HG03135 (cell line): Measurements from ENCODE around the gene TOB1.
"Not testable (repeated sequence)": the region's sequence is repeated elsewhere in the genome, so short reads cannot be mapped to it uniquely, and the experiment has no call there.

Experiments used
- ATAC-seq: cut with Tn5 transposase; IDR thresholded peaks from one replicate; pipeline ENCODE4 v1.9.1; 2021; ENCODE audit warnings: mild to moderate bottlenecking, moderate library complexity; ENCODE audit not compliant: unreplicated experiment

TOB1 gene

GRCh38 chr17:50871364-50871763, 5.2 kb upstream of the TOB1 start:
- ATAC-seq = no peak

DNA sequence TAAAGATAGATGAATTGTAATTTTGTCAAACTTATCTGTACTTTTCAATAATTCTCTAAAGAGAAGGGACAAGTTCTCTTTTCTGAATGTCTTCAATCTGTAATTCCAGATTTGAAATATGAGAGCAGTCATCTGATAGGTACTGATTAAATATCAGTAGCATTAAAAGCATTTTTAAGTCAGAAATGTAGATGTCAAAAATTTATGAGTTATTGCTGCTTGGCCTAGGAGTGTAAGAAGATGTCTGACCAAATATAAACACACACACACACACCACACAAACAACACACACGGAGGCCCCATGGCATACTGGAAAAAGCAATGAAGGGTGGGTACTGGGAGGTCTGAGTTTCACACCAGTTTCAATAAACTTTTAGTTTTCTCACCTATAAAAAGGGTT, 2.4 kb upstream of the TOB1 start:
- no peak for ATAC-seq

DNA sequence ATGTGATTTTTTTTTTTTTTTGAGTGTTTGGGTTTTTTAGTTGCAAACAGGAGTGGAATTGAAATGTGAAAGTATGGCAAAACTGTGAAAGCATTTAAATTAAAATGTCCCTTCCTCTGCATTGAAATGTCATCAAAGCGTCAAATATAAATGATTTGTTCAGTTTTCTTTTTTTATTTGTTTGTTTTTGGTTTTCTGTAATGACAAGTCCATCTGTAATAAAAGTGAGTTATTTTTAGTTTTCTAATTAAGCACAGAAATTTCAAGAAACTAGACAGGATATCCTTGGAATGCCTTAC, 1.9 kb upstream of the TOB1 start:
- no peak for ATAC-seq

DNA sequence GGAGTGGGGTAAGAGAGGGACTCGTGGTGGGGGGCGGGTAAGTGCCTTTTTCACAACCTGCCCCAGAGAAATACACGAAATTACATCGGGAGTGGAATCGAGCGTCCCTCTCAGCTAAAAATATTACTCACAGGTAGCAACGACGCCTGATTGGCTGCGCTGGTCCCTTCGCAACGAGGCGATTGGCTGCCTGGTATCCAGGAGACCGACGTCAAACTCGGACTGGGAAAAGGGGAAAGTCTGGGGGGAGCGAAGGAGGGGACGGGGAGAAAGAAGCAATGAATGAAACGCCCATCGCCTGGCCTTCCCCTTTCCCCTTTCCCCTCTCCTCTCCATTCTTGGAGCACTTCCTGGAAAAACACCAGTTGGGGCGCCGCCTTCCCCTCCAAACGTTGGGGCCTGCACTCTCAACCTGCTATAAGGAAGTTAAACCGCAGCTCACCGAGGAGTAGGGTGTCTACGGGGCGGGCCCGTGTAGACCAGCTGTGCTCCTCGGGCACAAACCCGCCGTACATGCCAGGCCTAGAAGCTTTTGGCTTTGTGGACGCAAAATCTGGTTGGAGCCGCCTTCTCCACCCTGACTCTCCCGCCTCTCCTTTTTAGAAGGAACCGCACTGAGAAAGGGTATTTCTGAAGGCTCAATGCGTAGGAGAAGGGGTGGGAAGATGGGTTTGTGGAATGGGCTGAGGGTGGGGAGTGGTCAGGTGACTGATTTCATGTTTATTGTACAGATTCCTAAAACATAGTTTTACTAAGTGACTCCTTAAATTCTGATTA, 1.4 kb upstream of the TOB1 start:
- ATAC-seq = peak; percentile 39

- peak; percentile 26 for ATAC-seq
Measured at GRCh38 chr17:50866950-50867362, 802 bp upstream of the TOB1 start.

- peak; percentile 13 for ATAC-seq
Measured at GRCh38 chr17:50865868-50866260, 290 bp downstream of the TOB1 start.

DNA sequence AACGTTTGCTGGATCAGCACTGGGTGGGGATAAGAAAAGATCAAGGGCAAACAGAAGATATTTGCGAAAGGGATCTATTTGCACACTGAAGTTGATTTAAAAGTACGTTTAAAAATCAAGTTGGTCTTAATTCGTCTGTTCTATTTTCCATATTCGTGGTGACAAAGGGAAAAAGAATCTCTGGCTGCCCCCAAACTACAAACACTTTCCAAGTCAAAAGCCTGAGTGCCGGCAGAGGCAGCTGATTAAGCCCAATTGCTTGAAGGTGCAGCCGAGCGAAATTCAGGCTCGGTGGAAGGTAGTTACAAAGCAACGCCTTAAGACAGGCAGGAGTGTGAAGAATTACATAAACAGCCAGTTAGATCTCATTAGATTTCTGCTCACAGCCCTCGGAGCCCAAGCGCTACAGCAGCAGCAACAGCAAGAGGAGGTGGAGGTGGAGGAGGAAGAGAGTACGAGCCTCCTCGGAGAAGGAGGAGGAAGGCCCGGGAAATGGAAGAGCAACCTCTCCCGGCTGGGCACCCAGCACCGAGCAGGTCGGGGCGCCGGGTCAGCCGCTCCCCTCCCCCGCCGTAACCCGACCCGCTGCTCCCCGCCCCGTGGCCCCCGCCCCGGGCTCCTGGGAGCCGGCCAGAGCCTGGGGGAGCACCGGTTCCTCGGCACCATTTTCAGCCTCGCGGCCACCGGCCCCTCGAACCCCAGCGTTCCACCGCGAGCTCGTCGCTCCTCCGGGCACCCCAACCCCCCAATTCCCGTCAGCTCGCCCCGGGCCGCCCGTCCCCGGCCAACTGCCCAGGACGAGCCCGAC, 890 bp downstream of the TOB1 start:
- ATAC-seq = peak; percentile 3

- ATAC-seq = no peak
Measured at GRCh38 chr17:50864747-50865059, 1.5 kb downstream of the TOB1 start.

DNA sequence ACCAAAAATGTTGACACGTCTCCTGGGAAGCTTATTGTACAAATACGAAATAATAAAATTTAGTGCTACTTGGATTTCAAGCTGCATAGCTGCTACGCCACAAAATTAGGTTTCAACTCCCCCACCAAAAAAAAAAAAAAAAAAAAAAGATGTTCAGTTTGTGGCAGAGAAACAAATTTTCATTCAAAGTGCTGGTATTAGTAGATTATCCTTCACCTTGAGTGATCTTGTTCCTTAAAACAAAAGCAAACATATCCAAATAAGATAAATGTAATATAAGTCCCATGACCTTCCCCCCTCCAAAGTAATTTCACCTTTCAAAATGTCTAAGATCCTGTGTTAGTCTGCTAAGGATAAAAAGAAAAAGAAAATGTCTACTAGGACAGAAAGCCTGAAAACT, 2.2 kb downstream of the TOB1 start:
- no peak for ATAC-seq

GRCh38 chr17:50863221-50863843, 2.8 kb downstream of the TOB1 start:
- no peak for ATAC-seq

DNA sequence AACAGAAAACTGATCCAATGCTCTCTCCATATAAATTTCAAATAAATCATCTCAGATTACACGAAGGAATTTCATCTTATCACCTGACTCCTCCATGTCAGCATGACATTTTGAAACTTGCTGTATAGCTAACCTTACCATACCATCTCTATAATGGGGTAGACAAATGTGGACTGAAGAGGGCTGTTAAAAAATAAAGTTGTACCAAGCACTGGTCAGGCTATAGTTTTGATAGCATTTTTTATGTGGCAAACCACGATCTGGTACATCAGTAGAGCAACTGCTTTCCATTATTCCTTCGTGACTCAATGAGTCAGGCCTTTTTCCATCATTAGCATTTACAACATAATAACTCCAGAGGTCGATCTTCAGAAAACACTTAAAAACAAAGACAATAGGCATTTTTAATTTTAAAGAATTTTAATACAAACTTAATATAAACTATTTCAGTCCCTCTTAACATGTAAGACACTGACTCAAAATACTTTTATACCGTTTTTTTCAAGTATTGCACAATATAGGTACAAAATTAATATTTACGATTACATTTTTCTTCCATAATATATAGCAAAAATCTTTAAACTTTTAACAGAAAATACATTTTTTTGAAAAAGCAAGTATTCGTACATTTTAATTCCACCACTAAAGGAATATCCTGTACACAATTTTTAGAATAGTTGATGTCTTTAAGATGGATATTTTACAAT, 4.2 kb downstream of the TOB1 start:
- no peak for ATAC-seq

GRCh38 chr17:50861334-50861676, 4.8 kb downstream of the TOB1 start:
- no peak for ATAC-seq

- ATAC-seq = not testable (repeated sequence)
Measured at GRCh38 chr17:50859727-50860126, 6.4 kb downstream of the TOB1 start.

GRCh38 chr17:50858486-50859225, 7.5 kb downstream of the TOB1 start:
- no peak for ATAC-seq

DNA sequence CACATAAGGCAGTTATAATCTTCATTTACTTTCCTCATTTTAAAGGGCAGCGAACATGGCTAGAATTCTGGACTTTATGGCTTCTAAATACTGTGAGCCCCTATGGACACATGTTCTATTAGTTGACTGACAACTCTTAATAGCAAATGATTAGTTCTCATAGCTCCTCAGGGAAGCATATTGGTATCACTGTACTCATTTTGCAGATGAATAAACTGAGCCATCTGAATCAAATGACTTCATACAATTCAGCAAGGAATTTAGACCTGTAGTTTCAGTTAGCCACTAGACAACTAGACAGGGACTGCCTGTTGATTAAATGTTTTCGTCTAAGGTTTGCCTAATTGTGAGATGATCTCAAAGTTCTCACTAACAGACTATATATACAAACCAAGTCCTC, 9.7 kb downstream of the TOB1 start:
- ATAC-seq = no peak

GRCh38 chr17:50855708-50856330, 10.3 kb downstream of the TOB1 start:
- ATAC-seq = no peak

DNA sequence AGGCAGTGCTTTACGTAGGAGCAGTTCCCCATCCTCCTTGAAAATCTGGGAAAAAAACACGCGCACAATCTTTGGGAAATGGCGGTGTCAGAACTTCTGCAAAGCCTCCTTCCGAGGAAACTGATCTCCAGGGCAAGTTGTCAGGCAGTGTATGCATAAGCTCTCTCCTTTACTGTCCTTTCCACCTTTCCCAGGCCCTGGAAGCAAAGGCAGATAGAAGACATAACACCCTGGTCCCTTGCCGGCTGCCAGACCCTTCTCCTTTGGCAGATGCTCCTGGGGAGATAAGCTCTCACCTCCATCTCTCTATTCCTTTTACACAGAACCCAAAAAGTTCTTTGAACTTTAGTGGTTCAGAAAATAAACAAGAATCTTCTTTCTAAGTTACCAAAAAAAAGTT, 12.4 kb downstream of the TOB1 start:
- no peak for ATAC-seq

GRCh38 chr17:50853015-50853615, 13.0 kb downstream of the TOB1 start:
- no peak for ATAC-seq

DNA sequence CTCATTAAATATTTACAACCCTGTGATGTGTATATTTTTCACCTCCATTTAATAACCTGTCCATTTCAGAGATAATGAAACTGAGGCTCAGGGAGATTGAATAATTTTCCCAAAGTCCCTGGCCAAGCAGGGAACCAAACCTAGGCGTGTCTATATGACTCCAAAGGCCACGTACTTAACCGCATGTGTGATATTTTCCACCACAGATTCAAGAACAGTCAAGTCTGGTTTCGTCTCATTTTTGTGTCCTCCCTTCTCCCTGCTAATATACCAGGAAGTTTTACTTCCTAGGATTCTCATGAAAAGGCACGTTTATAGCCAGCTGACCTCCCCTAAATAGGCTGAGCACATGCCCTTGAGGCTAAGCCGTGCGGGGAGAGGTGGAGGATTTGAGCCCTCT, 15.5 kb downstream of the TOB1 start:
- no peak for ATAC-seq

DNA sequence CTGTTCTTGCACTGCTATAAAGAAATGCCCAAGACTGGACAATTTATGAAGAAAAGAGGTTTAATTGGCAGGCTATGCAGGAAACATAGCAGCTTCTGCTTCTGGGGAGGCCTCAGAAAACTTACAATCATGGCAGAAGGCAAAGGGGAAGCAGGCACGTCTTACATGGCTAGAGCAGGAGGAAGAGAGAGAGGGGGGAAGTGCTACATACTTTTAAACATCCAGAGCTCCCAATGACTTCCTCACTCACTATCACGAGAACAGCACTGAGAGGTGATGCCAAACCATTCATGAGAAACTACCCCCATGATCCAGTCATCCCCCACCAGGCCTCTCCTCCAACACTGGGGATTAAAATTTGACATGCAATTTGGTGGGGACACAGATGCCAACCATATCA, 17.4 kb downstream of the TOB1 start:
- no peak for ATAC-seq
